Activated naive CD4-positive, alpha-beta T cell treated with anti-CD3 and anti-CD28 coated beads, Interleukin-2, amount 50 U/mL, for 16 hours (primary cell): ENCODE results near the gene NAV1.

Experiments used
- DNase-seq: peaks from one replicate; pipeline ENCODE4 v3.0.0-alpha.2; 2020

The NAV1 gene

GRCh38 chr1:201525193-201525778, 13.6 kb upstream of the NAV1 start:
- DNase-seq: no peak

GRCh38 chr1:201527879-201528278, 11.0 kb upstream of the NAV1 start:
- no peak for DNase-seq

GRCh38 chr1:201528631-201529252, 10.2 kb upstream of the NAV1 start:
- DNase-seq: no peak

- peak; percentile 25 for DNase-seq
Measured at GRCh38 chr1:201530741-201531531, 8.0 kb upstream of the NAV1 start.

- DNase-seq: no peak
Measured at GRCh38 chr1:201531551-201532425, 7.1 kb upstream of the NAV1 start.

- DNase-seq: no peak
Measured at GRCh38 chr1:201533836-201534235, 5.1 kb upstream of the NAV1 start.

GRCh38 chr1:201535046-201535918, 3.6 kb upstream of the NAV1 start:
- no peak for DNase-seq

- no peak for DNase-seq
Measured at GRCh38 chr1:201535919-201536245, 3.0 kb upstream of the NAV1 start.

- no peak for DNase-seq
Measured at GRCh38 chr1:201536558-201536957, 2.4 kb upstream of the NAV1 start.

GRCh38 chr1:201537028-201537427, 1.9 kb upstream of the NAV1 start:
- DNase-seq: no peak

GRCh38 chr1:201537467-201537866, 1.5 kb upstream of the NAV1 start:
- no peak for DNase-seq

GRCh38 chr1:201537891-201538611, 876 bp upstream of the NAV1 start:
- no peak for DNase-seq

- DNase-seq: no peak
Measured at GRCh38 chr1:201539561-201540431, 869 bp downstream of the NAV1 start.

GRCh38 chr1:201540846-201541735, 2.2 kb downstream of the NAV1 start:
- no peak for DNase-seq

- no peak for DNase-seq
Measured at GRCh38 chr1:201542309-201543035, 3.5 kb downstream of the NAV1 start.

- DNase-seq: no peak
Measured at GRCh38 chr1:201543871-201544642, 5.1 kb downstream of the NAV1 start.

- no peak for DNase-seq
Measured at GRCh38 chr1:201544710-201545109, 5.8 kb downstream of the NAV1 start.
